ENCODE measurements around the gene PIP4P1. TPM values are rescaled to one million over a fixed set of nuclear protein-coding genes. Genes with fewer than 3 reads are reported as not detected.
A peak's percentile ranks its signal among the peaks of the same experiment; 100 is the strongest.

PIP4P1 gene
- polyA plus RNA-seq, 2 of the 4 experiments (the other 2 are of a cell fraction): 30.4 to 35.8 TPM

- WGBS (ENCODE audit: missing lambda C conversion rate): 68% methylated on average over 5 of the region's 5 CpGs
- CTCF ChIA-PET: interaction anchor here (0.8 kb wide), 1 partner anchor 9 kb away, joined by 4 read pairs; no protein-coding TSS in a partner anchor
- H3K27ac ChIP-seq: no peak overlapping the region
Measured at GRCh38 chr14:20440465-20440864, 20.8 kb downstream of the PIP4P1 start.

GRCh38 chr14:20438664-20439063 is 22.6 kb downstream of the PIP4P1 start:
- ChIA-PET CTCF (no interaction called here), POLR2A (interaction anchor here (1.1 kb wide), 1 partner anchor 8 kb away, joined by 4 read pairs; no protein-coding TSS in a partner anchor)
- WGBS (ENCODE audit: missing lambda C conversion rate): 80% methylated on average over 7 of the region's 7 CpGs
- no peaks in the 10 kb centered on the region for H3K4me1 ChIP-seq
- TF ChIP-seq, protein P1, sequence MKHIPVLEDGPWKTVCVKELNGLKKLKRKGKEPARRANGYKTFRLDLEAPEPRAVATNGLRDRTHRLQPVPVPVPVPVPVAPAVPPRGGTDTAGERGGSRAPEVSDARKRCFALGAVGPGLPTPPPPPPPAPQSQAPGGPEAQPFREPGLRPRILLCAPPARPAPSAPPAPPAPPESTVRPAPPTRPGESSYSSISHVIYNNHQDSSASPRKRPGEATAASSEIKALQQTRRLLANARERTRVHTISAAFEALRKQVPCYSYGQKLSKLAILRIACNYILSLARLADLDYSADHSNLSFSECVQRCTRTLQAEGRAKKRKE (CRISPR knock-in tag; IDR thresholded peaks at IDR 0.05; ENCODE audit: low read depth): no peak
- TF ChIP-seq CBX2 (IDR thresholded peaks at IDR 0.05; ENCODE audit: borderline replicate concordance, low read depth): no peak
- TF ChIP-seq HOXB5 (CRISPR knock-in tag; IDR thresholded peaks at IDR 0.05): no peak
- TF ChIP-seq REST (IDR thresholded peaks at IDR 0.05): no peak
- TF ChIP-seq FOSB (CRISPR knock-in tag; IDR thresholded peaks at IDR 0.05): no peak
- no peak for TF ChIP-seq MAFK (IDR thresholded peaks at IDR 0.05; ENCODE audit: partially characterized antibody)
- H3K27ac ChIP-seq: no peak overlapping the region
- H3K4me2 ChIP-seq: no peak overlapping the region
- no peak for DNase-seq (ENCODE audit: low read depth in 1 of 2, low spot score in 1 of 2)
- no peaks in the 10 kb centered on the region for H3K9me3 ChIP-seq
- no peak for FAIRE-seq
- ATAC-seq: no peak
- no peak overlapping the region for H3K4me3 ChIP-seq

More at GRCh38 chr14:20440465-20440864, 20.8 kb downstream of the PIP4P1 start:
- H3K4me2 ChIP-seq: no peak overlapping the region
- H3K9me3 ChIP-seq: no peaks in the 10 kb centered on the region
- no peaks in the 10 kb centered on the region for H3K4me1 ChIP-seq
- POLR2A ChIA-PET: no interaction called here
- ATAC-seq (peak in 1 of 2 experiments; percentile 16; a peak in 3 of 6 replicates), FAIRE-seq (no peak), DNase-seq (ENCODE audit: low read depth in 1 of 2, low spot score in 1 of 2) (no peak)
- TF ChIP-seq, protein P2, sequence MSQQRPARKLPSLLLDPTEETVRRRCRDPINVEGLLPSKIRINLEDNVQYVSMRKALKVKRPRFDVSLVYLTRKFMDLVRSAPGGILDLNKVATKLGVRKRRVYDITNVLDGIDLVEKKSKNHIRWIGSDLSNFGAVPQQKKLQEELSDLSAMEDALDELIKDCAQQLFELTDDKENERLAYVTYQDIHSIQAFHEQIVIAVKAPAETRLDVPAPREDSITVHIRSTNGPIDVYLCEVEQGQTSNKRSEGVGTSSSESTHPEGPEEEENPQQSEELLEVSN (IDR thresholded peaks at IDR 0.05; ENCODE audit: borderline replicate concordance, low read depth): no peak
- TF ChIP-seq RNF2 (IDR thresholded peaks at IDR 0.05; ENCODE audit: borderline replicate concordance, low read depth): no peak
- no peak for TF ChIP-seq JUN (IDR thresholded peaks at IDR 0.05)
- TF ChIP-seq TP53 (CRISPR knock-in tag; IDR thresholded peaks at IDR 0.05): no peak
- no peak for TF ChIP-seq RFX5 (IDR thresholded peaks at IDR 0.05)
- TF ChIP-seq TFCP2L1 (CRISPR knock-in tag; IDR thresholded peaks at IDR 0.05): no peak
- no peak for TF ChIP-seq HOXB13 (CRISPR knock-in tag; IDR thresholded peaks at IDR 0.05; ENCODE audit: low read depth)
- TF ChIP-seq HDAC2 (IDR thresholded peaks at IDR 0.05): no peak
- no peak overlapping the region for H3K4me3 ChIP-seq

- TF ChIP-seq CBX8 (IDR thresholded peaks at IDR 0.05) (no peak), EP300 (IDR thresholded peaks at IDR 0.05) (no peak), NR3C1 (IDR thresholded peaks at IDR 0.05) (no peak), FOXS1 (CRISPR knock-in tag; IDR thresholded peaks at IDR 0.05) (no peak)
- 64% methylated on average over 4 of the region's 4 CpGs for WGBS (ENCODE audit: missing lambda C conversion rate)
- CTCF ChIA-PET: interaction anchor here (1.2 to 2.0 kb wide), 2 partner anchors 21 to 109 kb away, joined by 3 to 9 read pairs; no protein-coding TSS in a partner anchor
- Histone ChIP-seq H3K9me3 (no peaks in the 10 kb centered on the region), H3K4me1 (no peaks in the 10 kb centered on the region), H3K4me3 (no peak overlapping the region), H3K27ac (no peak overlapping the region), H3K4me2 (no peak overlapping the region)
- POLR2A ChIA-PET: no interaction called here
- DNase-seq (ENCODE audit: low read depth in 1 of 2, low spot score in 1 of 2) (no peak), FAIRE-seq (no peak), ATAC-seq (no peak)
Measured at GRCh38 chr14:20436363-20436755, 24.9 kb downstream of the PIP4P1 start.
